ENCODE measurements around the gene JAK1. TPM values are rescaled to one million over a fixed set of nuclear protein-coding genes. Genes with fewer than 3 reads are reported as not detected.

The JAK1 gene
- total RNA-seq, 1 experiment from 2014 or later, result 339 TPM

DNA sequence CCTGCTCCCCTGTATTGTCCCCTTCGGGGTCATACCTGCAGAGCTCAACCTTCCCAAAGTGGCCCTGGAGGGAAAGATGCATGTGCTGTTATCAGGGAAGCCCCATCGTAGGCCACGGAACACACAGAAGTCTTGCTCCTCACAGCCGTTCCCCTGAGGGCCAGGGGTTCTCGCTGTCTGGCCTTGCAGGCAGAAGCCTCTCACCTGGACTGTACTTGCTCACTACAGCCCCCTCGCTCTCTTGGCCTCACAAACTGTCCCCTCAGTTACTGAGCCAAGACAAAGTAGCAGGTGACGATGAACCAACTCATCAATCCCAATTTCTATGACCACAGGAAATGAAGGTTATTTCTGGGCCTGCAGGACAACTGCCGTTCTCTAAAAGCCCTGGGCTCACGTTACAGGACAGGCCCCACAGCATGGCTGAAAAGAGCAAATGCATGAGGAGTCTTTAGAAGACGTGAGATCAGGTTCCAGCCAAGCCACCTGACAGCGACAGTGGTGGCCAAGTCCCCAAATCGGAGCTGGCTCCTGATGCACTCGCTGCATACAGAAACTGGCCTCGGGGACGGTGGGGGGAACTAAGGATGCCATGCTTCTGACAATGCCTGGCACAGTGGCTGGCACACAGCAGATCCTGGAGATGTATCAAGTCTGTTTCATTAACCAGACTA lies 126.5 kb downstream of the JAK1 start:
- CTCF ChIA-PET, result no interaction called here
- no TSS peak for BruUV-seq (replicated peaks)
- POLR2A ChIA-PET (ENCODE audit: low non-redundant PET), result interaction anchor here (0.6 kb wide), 1 partner anchor 1926 kb away, joined by 4 read pairs; no protein-coding TSS in a partner anchor
- no peak overlapping the region for H3K4me3 ChIP-seq (ENCODE audit: low read depth, low read length, poor library complexity, severe bottlenecking)
- no peak for DNase-seq (ENCODE audit: low spot score)
- no peaks in the 10 kb centered on the region for H3K9me3 ChIP-seq (ENCODE audit: low read depth, low read length, poor library complexity, severe bottlenecking)
- intact Hi-C loops (cut with micrococcal nuclease; ENCODE audit: unreplicated experiment), result no loop called here
- peaks cover 94% of the 10 kb centered on the region for H3K36me3 ChIP-seq (ENCODE audit: insufficient read depth, low read length, poor library complexity, severe bottlenecking)
- no peaks in the 10 kb centered on the region for H3K27me3 ChIP-seq (replicated peaks; ENCODE audit: insufficient read depth, low read depth, low read length, poor library complexity)
- H3K4me1 ChIP-seq (ENCODE audit: insufficient read depth, low read length, poor library complexity, severe bottlenecking), result peaks cover 2% of the 10 kb centered on the region
- no peak for TF ChIP-seq EZH2 (IDR thresholded peaks at IDR 0.05; ENCODE audit: borderline replicate concordance, low read depth, low read length, poor library complexity, severe bottlenecking)
- TF ChIP-seq, protein P1, sequence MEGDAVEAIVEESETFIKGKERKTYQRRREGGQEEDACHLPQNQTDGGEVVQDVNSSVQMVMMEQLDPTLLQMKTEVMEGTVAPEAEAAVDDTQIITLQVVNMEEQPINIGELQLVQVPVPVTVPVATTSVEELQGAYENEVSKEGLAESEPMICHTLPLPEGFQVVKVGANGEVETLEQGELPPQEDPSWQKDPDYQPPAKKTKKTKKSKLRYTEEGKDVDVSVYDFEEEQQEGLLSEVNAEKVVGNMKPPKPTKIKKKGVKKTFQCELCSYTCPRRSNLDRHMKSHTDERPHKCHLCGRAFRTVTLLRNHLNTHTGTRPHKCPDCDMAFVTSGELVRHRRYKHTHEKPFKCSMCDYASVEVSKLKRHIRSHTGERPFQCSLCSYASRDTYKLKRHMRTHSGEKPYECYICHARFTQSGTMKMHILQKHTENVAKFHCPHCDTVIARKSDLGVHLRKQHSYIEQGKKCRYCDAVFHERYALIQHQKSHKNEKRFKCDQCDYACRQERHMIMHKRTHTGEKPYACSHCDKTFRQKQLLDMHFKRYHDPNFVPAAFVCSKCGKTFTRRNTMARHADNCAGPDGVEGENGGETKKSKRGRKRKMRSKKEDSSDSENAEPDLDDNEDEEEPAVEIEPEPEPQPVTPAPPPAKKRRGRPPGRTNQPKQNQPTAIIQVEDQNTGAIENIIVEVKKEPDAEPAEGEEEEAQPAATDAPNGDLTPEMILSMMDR (conservative IDR thresholded peaks at IDR 0.05; ENCODE audit: low read depth, low read length), result no peak
- H3K27ac ChIP-seq (ENCODE audit: low read depth, low read length, poor library complexity, severe bottlenecking), result no peak overlapping the region

DNA sequence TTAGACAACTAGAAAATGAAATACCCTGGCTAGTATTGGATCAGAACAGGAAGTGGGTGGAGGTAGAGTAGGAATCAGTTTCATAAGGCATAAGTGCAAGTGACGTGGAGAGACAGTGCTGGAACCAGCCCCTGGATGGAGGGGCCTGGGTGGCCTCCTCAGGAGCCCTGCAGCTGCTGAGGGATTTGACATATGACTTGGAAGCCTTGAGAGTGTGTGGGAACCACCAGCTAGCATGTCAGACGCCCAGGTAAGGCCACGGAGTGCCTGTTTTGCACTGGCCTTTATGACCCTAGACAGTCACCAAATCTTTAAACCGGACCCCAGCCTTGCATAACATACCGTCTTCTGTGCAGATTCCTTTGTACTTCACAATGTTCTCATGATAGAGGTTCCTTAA lies 127.1 kb downstream of the JAK1 start:
- no peaks in the 10 kb centered on the region for H3K9me3 ChIP-seq (ENCODE audit: low read depth, low read length, poor library complexity, severe bottlenecking)

GRCh38 chr1:64838486-64838885 lies 127.9 kb downstream of the JAK1 start:
- H3K9me3 ChIP-seq (ENCODE audit: low read depth, low read length, poor library complexity, severe bottlenecking), result no peaks in the 10 kb centered on the region
- H3K36me3 ChIP-seq (ENCODE audit: insufficient read depth, low read length, poor library complexity, severe bottlenecking), result peaks cover 94% of the 10 kb centered on the region
- DNase-seq (ENCODE audit: low spot score), result no peak
- no peak overlapping the region for H3K4me3 ChIP-seq (ENCODE audit: low read depth, low read length, poor library complexity, severe bottlenecking)
- intact Hi-C loops (cut with micrococcal nuclease; ENCODE audit: unreplicated experiment), result no loop called here
- CTCF ChIA-PET, result no interaction called here
- POLR2A ChIA-PET (ENCODE audit: low non-redundant PET), result no interaction called here
- no TSS peak for BruUV-seq (replicated peaks)
- peak overlapping the region; percentile 22 for H3K27ac ChIP-seq (ENCODE audit: low read depth, low read length, poor library complexity, severe bottlenecking)
- no peaks in the 10 kb centered on the region for H3K27me3 ChIP-seq (replicated peaks; ENCODE audit: insufficient read depth, low read depth, low read length, poor library complexity)
- TF ChIP-seq EZH2 (IDR thresholded peaks at IDR 0.05; ENCODE audit: borderline replicate concordance, low read depth, low read length, poor library complexity, severe bottlenecking), result no peak
- TF ChIP-seq, protein P1 (conservative IDR thresholded peaks at IDR 0.05; ENCODE audit: low read depth, low read length), result no peak
- peaks cover 7% of the 10 kb centered on the region for H3K4me1 ChIP-seq (ENCODE audit: insufficient read depth, low read length, poor library complexity, severe bottlenecking)

More for the DNA sequence above, 127.1 kb downstream of the JAK1 start:
- no TSS peak for BruUV-seq (replicated peaks)
- no peak for DNase-seq (ENCODE audit: low spot score)
- TF ChIP-seq, protein P1 (conservative IDR thresholded peaks at IDR 0.05; ENCODE audit: low read depth, low read length), result no peak
- TF ChIP-seq EZH2 (IDR thresholded peaks at IDR 0.05; ENCODE audit: borderline replicate concordance, low read depth, low read length, poor library complexity, severe bottlenecking), result no peak
- no peak overlapping the region for H3K4me3 ChIP-seq (ENCODE audit: low read depth, low read length, poor library complexity, severe bottlenecking)
- no peaks in the 10 kb centered on the region for H3K27me3 ChIP-seq (replicated peaks; ENCODE audit: insufficient read depth, low read depth, low read length, poor library complexity)
- H3K27ac ChIP-seq (ENCODE audit: low read depth, low read length, poor library complexity, severe bottlenecking), result no peak overlapping the region
- peaks cover 7% of the 10 kb centered on the region for H3K4me1 ChIP-seq (ENCODE audit: insufficient read depth, low read length, poor library complexity, severe bottlenecking)
- ChIA-PET POLR2A (ENCODE audit: low non-redundant PET) (no interaction called here), CTCF (no interaction called here)
- intact Hi-C loops (cut with micrococcal nuclease; ENCODE audit: unreplicated experiment), result no loop called here
- peaks cover 94% of the 10 kb centered on the region for H3K36me3 ChIP-seq (ENCODE audit: insufficient read depth, low read length, poor library complexity, severe bottlenecking)
